ENCODE data around the gene RECQL5. TPM values are rescaled to one million over a fixed set of nuclear protein-coding genes. Genes with fewer than 3 reads are reported as not detected.
"Not testable (repeated sequence)": the region's sequence is repeated elsewhere in the genome, so short reads cannot be mapped to it uniquely, and the experiment has no call there.

RECQL5 gene
- total and polyA plus RNA-seq, 12 donors = 11.2 to 188 (median 32.9) TPM

- DNase-seq = peak; percentile 38 to 61 (median 49)
- Histone ChIP-seq H3K27ac (peak within 1 kb of the TSS in 4 of 5 donors; percentile 78 to 95 (median 85)), H3K27me3 (no peaks in the 10 kb centered on the region), H3K4me3 (peak within 1 kb of the TSS in 2 of 4 donors; percentile 27 to 78), H3K4me1 (replicated peaks in 1 of 2) (peaks cover 0 to 10% of the 10 kb centered on the region in 2 donors), H3K9me3 (replicated peaks in 1 of 3) (no peaks in the 10 kb centered on the region), H3K36me3 (replicated peaks in 1 of 2) (no peaks in the 10 kb centered on the region)
- 16 to 22% (median 18%) methylated on average over 45 to 82 of the region's 82 CpGs for WGBS, 4 donors
- TF ChIP-seq POLR2A (IDR thresholded peaks at IDR 0.05) (no peak), CTCF (IDR thresholded peaks at IDR 0.05) (peak in 3 of 6 experiments; percentile 17 to 57 (median 26))
- intact Hi-C loops (cut with DNase I) = loop anchor here in 1 of 2 donors (5.0 kb wide), 1 partner anchor 61 kb away; the partner anchor contains the start of gene LLGL2
Measured at GRCh38 chr17:75587675-75588595, 79.0 kb downstream of the RECQL5 start, which contains the start of gene MYO15B. TSS of gene MYO15B (plus strand) at chr17:75587800. CDS start at chr17:75588058, 258 bp downstream.

GRCh38 chr17:75584849-75585175, 82.1 kb downstream of the RECQL5 start:
- H3K9me3 ChIP-seq (replicated peaks in 1 of 3) = no peaks in the 10 kb centered on the region
- intact Hi-C loops (cut with DNase I) = loop anchor here in 1 of 2 donors (5.0 kb wide), 1 partner anchor 58 kb away; the partner anchor contains the start of gene LLGL2
- no peak for DNase-seq
- no peak overlapping the region for H3K4me3 ChIP-seq
- H3K27me3 ChIP-seq = no peaks in the 10 kb centered on the region
- no peak for TF ChIP-seq POLR2A (IDR thresholded peaks at IDR 0.05)
- TF ChIP-seq CTCF (IDR thresholded peaks at IDR 0.05) = no peak
- 72 to 91% (median 89%) methylated on average over 2 to 7 of the region's 7 CpGs for WGBS, 4 donors
- peaks cover 0 to 8% of the 10 kb centered on the region in 2 donors for H3K4me1 ChIP-seq (replicated peaks in 1 of 2)
- H3K36me3 ChIP-seq (replicated peaks in 1 of 2) = no peaks in the 10 kb centered on the region
- no peak overlapping the region for H3K27ac ChIP-seq

GRCh38 chr17:75583197-75583596, 83.8 kb downstream of the RECQL5 start:
- H3K36me3 ChIP-seq (replicated peaks in 1 of 2); H3K27ac ChIP-seq; intact Hi-C loops (cut with DNase I); H3K9me3 ChIP-seq (replicated peaks in 1 of 3); DNase-seq; H3K4me3 ChIP-seq; H3K27me3 ChIP-seq: not testable (repeated sequence)
- 78 to 94% (median 84%) methylated on average over 6 of the region's 6 CpGs for WGBS, 4 donors
- peaks cover 0 to 12% of the 10 kb centered on the region in 2 donors for H3K4me1 ChIP-seq (replicated peaks in 1 of 2)

- H3K36me3 ChIP-seq (replicated peaks in 1 of 2); H3K4me1 ChIP-seq (replicated peaks in 1 of 2); H3K27ac ChIP-seq; H3K9me3 ChIP-seq (replicated peaks in 1 of 3); intact Hi-C loops (cut with DNase I); H3K27me3 ChIP-seq; DNase-seq; H3K4me3 ChIP-seq: not testable (repeated sequence)
- 71 to 84% (median 80%) methylated on average over 23 of the region's 23 CpGs for WGBS, 4 donors
Measured at GRCh38 chr17:75581121-75581725, 85.7 kb downstream of the RECQL5 start.

Other genes starting within 250 kb of the RECQL5 start
- gene TMEM94, start 210.5 kb downstream of the RECQL5 start, total RNA-seq = 100 to 1,000 TPM in 8 of 9 donors, 10 to 100 TPM in 1; 65.2 to 245 (median 169) TPM
- 100 to 1,000 TPM; 132 to 186 (median 134) TPM for gene TMEM94, start 210.5 kb downstream of the RECQL5 start, polyA plus RNA-seq
- 10 to 100 TPM; 12.9 to 90.8 (median 35.6) TPM for gene CASKIN2, start 151.6 kb downstream of the RECQL5 start, total RNA-seq
- gene CASKIN2, start 151.6 kb downstream of the RECQL5 start, polyA plus RNA-seq = 10 to 100 TPM; 10.1 to 43.2 (median 28.3) TPM
- 10 to 100 TPM; 18.6 to 35.3 (median 26.4) TPM for gene TSEN54, start 150.6 kb downstream of the RECQL5 start, total RNA-seq
- 10 to 100 TPM; 17.9 to 67.8 (median 56.0) TPM for gene TSEN54, start 150.6 kb downstream of the RECQL5 start, polyA plus RNA-seq
- 10 to 100 TPM in 7 of 9 donors, 1 to 10 TPM in 2; 8.9 to 40.5 (median 23.4) TPM for gene LLGL2, start 141.5 kb downstream of the RECQL5 start, total RNA-seq
- gene LLGL2, start 141.5 kb downstream of the RECQL5 start, polyA plus RNA-seq = 10 to 100 TPM in 2 of 3 donors, 1 to 10 TPM in 1; 1.2 to 90.3 (median 51.4) TPM
- 100 to 1,000 TPM in 1 of 9 donors, 10 to 100 TPM in 8; 20.2 to 128 (median 46.9) TPM for gene MYO15B, start 79.4 kb downstream of the RECQL5 start, total RNA-seq
- 100 to 1,000 TPM in 2 of 3 donors, 1 to 10 TPM in 1; 6.2 to 455 (median 157) TPM for gene MYO15B, start 79.4 kb downstream of the RECQL5 start, polyA plus RNA-seq
- 1 to 10 TPM in 1 of 9 donors, under 1 TPM in 4, not detected in 4; 0.17 to 1.1 (median 0.55) TPM for gene SMIM5, start 33.7 kb downstream of the RECQL5 start, total RNA-seq
- 1 to 10 TPM in 2 of 3 donors, under 1 TPM in 1; 0.13 to 2.6 (median 1.7) TPM for gene SMIM5, start 33.7 kb downstream of the RECQL5 start, polyA plus RNA-seq
- gene SAP30BP, start 184 bp upstream of the RECQL5 start, total RNA-seq = 100 to 1,000 TPM in 1 of 9 donors, 10 to 100 TPM in 8; 45.3 to 100 (median 64.3) TPM
- 100 to 1,000 TPM in 2 of 3 donors, 10 to 100 TPM in 1; 73.4 to 130 (median 121) TPM for gene SAP30BP, start 184 bp upstream of the RECQL5 start, polyA plus RNA-seq
- gene ITGB4, start 54.3 kb upstream of the RECQL5 start, total RNA-seq = 1 to 10 TPM in 8 of 9 donors, under 1 TPM in 1; 1.00 to 9.4 (median 5.6) TPM
- 10 to 100 TPM in 2 of 3 donors, 1 to 10 TPM in 1; 1.0 to 12.5 (median 12.1) TPM for gene ITGB4, start 54.3 kb upstream of the RECQL5 start, polyA plus RNA-seq
- gene GALK1, start 98.0 kb upstream of the RECQL5 start, total RNA-seq = 10 to 100 TPM; 13.9 to 47.3 (median 24.7) TPM
- gene GALK1, start 98.0 kb upstream of the RECQL5 start, polyA plus RNA-seq = 10 to 100 TPM in 2 of 3 donors, 1 to 10 TPM in 1; 1.4 to 39.1 (median 37.2) TPM
- gene UNK, start 117.7 kb upstream of the RECQL5 start, total RNA-seq = 10 to 100 TPM; 15.1 to 35.5 (median 25.5) TPM
- 10 to 100 TPM; 13.6 to 45.9 (median 19.0) TPM for gene UNK, start 117.7 kb upstream of the RECQL5 start, polyA plus RNA-seq
- 10 to 100 TPM in 7 of 9 donors, 1 to 10 TPM in 2; 3.0 to 28.1 (median 12.9) TPM for gene UNC13D, start 177.2 kb upstream of the RECQL5 start, total RNA-seq
- 10 to 100 TPM in 2 of 3 donors, 1 to 10 TPM in 1; 6.6 to 47.5 (median 21.5) TPM for gene UNC13D, start 177.2 kb upstream of the RECQL5 start, polyA plus RNA-seq
- 100 to 1,000 TPM in 8 of 9 donors, 10 to 100 TPM in 1; 60.4 to 292 (median 193) TPM for gene WBP2, start 188.2 kb upstream of the RECQL5 start, total RNA-seq
- gene WBP2, start 188.2 kb upstream of the RECQL5 start, polyA plus RNA-seq = 100 to 1,000 TPM; 205 to 258 (median 258) TPM
- 10 to 100 TPM in 7 of 9 donors, 1 to 10 TPM in 2; 2.8 to 66.1 (median 23.4) TPM for gene TRIM47, start 211.4 kb upstream of the RECQL5 start, total RNA-seq
- 10 to 100 TPM in 2 of 3 donors, 1 to 10 TPM in 1; 6.0 to 42.5 (median 36.5) TPM for gene TRIM47, start 211.4 kb upstream of the RECQL5 start, polyA plus RNA-seq
- 10 to 100 TPM in 7 of 9 donors, 1 to 10 TPM in 2; 6.5 to 46.9 (median 18.6) TPM for gene TRIM65, start 229.8 kb upstream of the RECQL5 start, total RNA-seq
- gene TRIM65, start 229.8 kb upstream of the RECQL5 start, polyA plus RNA-seq = 10 to 100 TPM in 1 of 3 donors, 1 to 10 TPM in 2; 4.1 to 16.7 (median 5.0) TPM
- gene MRPL38, start 237.7 kb upstream of the RECQL5 start, total RNA-seq = 100 to 1,000 TPM in 4 of 9 donors, 10 to 100 TPM in 5; 36.7 to 153 (median 64.2) TPM
- gene MRPL38, start 237.7 kb upstream of the RECQL5 start, polyA plus RNA-seq = 100 to 1,000 TPM in 2 of 3 donors, 10 to 100 TPM in 1; 60.3 to 214 (median 187) TPM